Measurements from ENCODE around the gene CCDC136. TPM values are rescaled to one million over a fixed set of nuclear protein-coding genes. Genes with fewer than 3 reads are reported as not detected.

The CCDC136 gene
- total RNA-seq, 1 experiment from 2014 or later: 11.1 TPM

DNA sequence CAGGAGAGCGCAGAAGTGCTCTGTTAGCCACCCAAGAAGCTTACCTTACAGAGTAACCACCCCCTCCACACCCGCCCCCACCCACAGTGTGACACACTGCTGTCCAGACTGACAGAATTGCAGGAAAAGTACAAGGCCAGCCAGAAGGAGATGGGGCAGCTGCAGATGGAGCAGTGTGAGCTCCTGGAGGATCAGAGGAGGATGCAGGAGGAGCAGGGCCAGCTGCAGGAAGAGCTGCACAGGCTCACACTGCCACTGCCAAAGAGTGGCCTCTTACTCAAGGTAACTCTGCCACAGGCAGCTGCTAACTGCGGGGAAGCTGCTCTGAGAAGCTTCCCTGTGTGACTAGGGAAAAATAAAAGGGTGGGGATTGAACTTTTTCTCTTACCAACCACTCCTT, 17.6 kb downstream of the CCDC136 start (continued):
- TF ChIP-seq JUND (IDR thresholded peaks at IDR 0.05) (no peak), POLR2A (IDR thresholded peaks at IDR 0.05; ENCODE audit: borderline replicate concordance, extremely low read depth, insufficient read depth, insufficient read length) (no peak), POLR2AphosphoS5 (IDR thresholded peaks at IDR 0.05; ENCODE audit: low read depth, low read length) (no peak)

DNA sequence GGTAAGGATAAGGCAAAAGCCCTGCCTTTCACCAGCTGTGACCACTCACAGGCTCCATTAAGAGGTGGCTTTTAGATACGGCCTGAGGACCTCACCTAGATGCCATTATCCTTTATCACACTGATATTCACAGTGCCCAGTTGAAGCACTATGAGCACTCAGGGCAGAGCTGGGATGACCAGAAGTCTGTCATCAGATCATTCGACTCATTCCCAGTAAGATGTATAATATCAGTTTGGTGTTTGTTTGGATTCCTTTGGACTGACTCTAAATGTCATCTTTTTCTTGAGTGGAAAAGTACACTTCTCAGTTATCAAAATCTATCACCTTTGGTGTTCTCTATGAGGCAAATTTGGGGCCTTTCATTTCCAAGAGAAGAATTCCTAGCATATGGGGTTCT, 18.7 kb downstream of the CCDC136 start:
- Histone ChIP-seq H3K4me2 (ENCODE audit: low read length) (no peak overlapping the region), H3K4me1 (ENCODE audit: control insufficient read depth in 1 of 2, insufficient read depth in 2 of 2, low read length in 2 of 2) (peaks cover 0 to 4% of the 10 kb centered on the region in 2 experiments; a peak in 1 of 4 replicates), H3K79me2 (ENCODE audit: insufficient read depth, low read length) (no peaks in the 10 kb centered on the region), H3K27ac (ENCODE audit: low read depth, low read length) (no peak overlapping the region), H4K20me1 (ENCODE audit: insufficient read depth) (no peaks in the 10 kb centered on the region), H3K9me3 (ENCODE audit: control insufficient read depth in 1 of 2, insufficient read depth in 1 of 2, low read depth in 1 of 2, low read length in 2 of 2) (no peaks in the 10 kb centered on the region), H3K9me2 (ENCODE audit: insufficient read depth) (no peaks in the 10 kb centered on the region), H3K4me3 (replicated peaks in 1 of 2; ENCODE audit: low read depth in 1 of 2, low read length in 2 of 2) (no peak overlapping the region), H3K36me3 (ENCODE audit: control insufficient read depth in 1 of 2, insufficient read depth in 2 of 2, low read length in 2 of 2) (no peaks in the 10 kb centered on the region), H3K27me3 (ENCODE audit: insufficient read depth, low read length) (no peaks in the 10 kb centered on the region), H2AFZ (ENCODE audit: low read depth, low read length, poor library complexity, severe bottlenecking) (no peak overlapping the region), H3K9ac (ENCODE audit: low read length) (no peak overlapping the region)
- no TSS peak for BruUV-seq (replicated peaks)
- ChIA-PET POLR2A (no interaction called here), RAD21 (ENCODE audit: low non-redundant PET in 1 of 2, low total read pairs in 2 of 2, uncharacterized antibody in 2 of 2, unreplicated experiment in 2 of 2) (no interaction called here), CTCF (interaction anchor here (1.1 kb wide), 1 partner anchor 19 kb away, joined by 3 read pairs; no protein-coding TSS in a partner anchor)
- intact Hi-C loops (cut with micrococcal nuclease): no loop called here
- ATAC-seq (no peak), DNase-seq (ENCODE audit: low read depth, low spot score) (no peak)
- TF ChIP-seq, protein P1, sequence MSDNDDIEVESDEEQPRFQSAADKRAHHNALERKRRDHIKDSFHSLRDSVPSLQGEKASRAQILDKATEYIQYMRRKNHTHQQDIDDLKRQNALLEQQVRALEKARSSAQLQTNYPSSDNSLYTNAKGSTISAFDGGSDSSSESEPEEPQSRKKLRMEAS (IDR thresholded peaks at IDR 0.05): no peak
- TF ChIP-seq RAD21 (IDR thresholded peaks at IDR 0.05; ENCODE audit: low read depth) (no peak), FOSL1 (IDR thresholded peaks at IDR 0.05; ENCODE audit: low read depth) (no peak), SRF (IDR thresholded peaks at IDR 0.05; ENCODE audit: low read depth) (no peak), SIN3A (IDR thresholded peaks at IDR 0.05; ENCODE audit: low read depth) (no peak)
- TF ChIP-seq, protein P2, sequence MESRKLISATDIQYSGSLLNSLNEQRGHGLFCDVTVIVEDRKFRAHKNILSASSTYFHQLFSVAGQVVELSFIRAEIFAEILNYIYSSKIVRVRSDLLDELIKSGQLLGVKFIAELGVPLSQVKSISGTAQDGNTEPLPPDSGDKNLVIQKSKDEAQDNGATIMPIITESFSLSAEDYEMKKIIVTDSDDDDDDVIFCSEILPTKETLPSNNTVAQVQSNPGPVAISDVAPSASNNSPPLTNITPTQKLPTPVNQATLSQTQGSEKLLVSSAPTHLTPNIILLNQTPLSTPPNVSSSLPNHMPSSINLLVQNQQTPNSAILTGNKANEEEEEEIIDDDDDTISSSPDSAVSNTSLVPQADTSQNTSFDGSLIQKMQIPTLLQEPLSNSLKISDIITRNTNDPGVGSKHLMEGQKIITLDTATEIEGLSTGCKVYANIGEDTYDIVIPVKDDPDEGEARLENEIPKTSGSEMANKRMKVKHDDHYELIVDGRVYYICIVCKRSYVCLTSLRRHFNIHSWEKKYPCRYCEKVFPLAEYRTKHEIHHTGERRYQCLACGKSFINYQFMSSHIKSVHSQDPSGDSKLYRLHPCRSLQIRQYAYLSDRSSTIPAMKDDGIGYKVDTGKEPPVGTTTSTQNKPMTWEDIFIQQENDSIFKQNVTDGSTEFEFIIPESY (IDR thresholded peaks at IDR 0.05; ENCODE audit: extremely low read depth, insufficient replicate concordance, low read length): no peak
